ENCODE measurements around the gene AGBL3.
"Not testable (repeated sequence)": the region's sequence is repeated elsewhere in the genome, so short reads cannot be mapped to it uniquely, and the experiment has no call there.

Gene AGBL3

GRCh38 chr7:134966691-134967090, 19.6 kb upstream of the AGBL3 start:
- DNase-seq, result no peak

GRCh38 chr7:134968110-134968509, 18.2 kb upstream of the AGBL3 start:
- DNase-seq, result no peak

GRCh38 chr7:134981645-134982044, 4.7 kb upstream of the AGBL3 start:
- not testable (repeated sequence) for DNase-seq

- DNase-seq, result no peak
Measured at GRCh38 chr7:134985894-134986362, 380 bp upstream of the AGBL3 start.

DNA sequence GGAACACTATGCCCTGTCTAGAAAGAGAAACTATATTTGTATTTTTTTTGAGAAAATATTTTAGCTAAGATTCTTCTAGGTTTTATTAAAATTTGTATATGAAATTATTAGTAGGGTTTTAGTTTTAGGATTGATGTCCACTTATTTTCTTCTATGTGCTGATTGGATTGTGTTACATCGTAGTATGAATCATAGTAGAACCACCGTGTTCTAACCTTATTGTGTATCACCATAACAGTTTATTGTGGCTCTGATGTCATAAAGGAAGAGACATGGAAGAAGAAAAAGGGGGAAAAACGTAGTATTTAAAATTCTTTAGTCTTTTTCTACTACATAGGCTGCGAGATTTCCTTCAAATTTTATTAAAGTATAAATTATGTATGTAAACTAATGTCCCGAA, 1.9 kb downstream of the AGBL3 start:
- DNase-seq, result no peak

DNA sequence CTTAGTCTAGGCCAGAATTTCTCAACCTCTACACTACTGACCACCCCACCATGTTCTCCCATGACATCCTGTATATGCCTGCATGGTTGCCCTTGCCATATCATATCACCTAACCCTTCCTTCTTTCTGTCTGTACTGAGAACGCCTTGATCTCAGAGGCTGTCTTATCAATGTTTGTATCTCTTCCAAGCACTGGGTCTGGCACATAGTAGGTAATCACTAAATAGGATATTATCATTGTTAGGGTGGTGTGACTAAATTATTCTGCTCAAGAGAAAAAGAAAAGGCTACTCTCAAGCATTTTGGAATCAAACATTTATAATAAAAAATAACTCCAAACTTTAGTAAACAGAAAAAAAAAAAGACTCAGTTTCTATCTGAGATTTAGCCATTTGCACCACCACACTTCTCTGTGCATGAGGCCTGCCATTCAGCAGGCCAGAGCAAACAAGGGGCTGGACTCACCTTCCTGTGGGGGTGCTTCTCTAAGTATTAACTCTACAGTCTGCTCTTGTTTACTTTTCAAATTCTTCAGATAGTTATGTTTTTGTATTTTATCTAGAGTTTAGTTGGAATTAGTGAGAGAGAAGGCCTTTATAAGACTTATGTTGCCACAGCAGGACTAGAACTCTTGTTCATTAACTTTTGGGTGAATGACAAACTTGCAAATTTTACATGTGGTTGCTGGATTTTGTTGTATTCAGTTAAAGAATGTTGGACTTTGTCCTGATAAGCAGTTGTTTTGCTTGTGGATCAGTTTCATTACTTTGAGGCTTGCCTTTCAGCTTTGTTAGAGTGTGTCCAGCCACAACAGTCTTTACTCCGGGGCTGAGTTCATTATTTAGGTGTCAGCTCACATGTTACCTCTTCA, 5.4 kb downstream of the AGBL3 start:
- no peak for DNase-seq

DNA sequence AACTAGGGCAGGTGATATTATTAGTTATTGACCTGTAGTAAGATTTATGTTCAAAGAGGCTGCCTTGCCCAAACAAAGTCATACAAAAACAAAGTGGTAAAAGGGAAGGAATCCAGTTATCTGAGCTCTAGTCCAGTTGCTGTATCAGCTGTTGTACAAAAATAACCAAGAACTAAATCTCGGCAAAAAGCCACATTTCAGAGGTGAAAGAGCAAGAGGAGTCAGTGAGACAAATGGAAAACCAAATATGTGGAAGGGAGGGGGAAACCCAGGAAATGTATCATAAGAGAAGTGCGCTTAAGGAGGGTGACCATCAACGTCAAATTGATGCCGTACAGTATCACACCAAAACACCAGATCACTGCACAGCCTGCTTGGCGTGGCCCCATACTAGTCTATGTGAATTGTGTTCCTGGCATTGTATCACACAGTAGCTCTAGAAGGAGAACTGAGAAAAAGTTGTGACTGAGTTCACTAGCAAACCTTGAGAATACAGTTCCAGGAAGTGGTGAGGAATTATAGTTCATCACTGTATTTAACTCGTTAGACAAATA, 6.4 kb downstream of the AGBL3 start:
- no peak for DNase-seq

- no peak for DNase-seq
Measured at GRCh38 chr7:134993877-134994456, 7.7 kb downstream of the AGBL3 start.

DNA sequence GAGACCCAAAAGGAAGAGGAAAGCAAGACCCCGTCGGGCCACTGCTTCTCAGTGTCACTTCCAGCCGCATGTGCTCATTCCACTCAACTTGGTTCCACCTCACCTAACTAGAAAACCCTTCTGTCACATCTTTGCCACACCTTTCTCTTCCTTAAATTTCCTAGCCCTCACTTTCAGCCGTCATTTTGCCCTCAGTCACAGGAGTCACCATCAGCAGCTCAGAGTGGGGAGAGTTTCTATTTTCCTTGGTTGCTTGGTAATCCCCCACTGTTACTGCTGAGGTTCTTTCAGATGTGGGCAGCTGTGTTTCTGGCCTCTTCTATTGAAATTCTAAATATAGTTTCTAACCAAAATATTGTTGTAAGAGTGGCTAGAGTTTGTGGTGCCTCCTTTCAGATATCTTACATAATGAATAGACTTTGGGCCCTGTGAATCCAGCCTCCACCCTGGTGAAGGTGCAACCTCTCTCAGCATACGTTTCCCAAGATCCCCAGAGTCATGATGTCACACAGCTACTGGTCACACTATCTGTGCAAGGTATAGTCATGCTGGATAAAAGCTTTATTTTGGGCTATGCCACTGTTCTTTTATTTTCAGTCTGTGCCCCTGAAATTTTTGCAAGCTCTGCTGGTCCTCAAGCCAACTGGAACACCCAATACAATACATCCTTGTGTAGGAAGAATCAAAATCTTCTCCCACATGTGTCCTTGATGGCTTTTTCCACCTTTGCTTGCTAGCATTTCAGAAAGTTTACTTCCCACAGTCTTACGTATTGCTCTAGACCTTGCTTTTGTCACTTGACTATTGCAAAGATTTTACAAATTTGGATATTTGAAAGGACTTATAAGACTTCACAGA, 9.2 kb downstream of the AGBL3 start:
- no peak for DNase-seq

DNA sequence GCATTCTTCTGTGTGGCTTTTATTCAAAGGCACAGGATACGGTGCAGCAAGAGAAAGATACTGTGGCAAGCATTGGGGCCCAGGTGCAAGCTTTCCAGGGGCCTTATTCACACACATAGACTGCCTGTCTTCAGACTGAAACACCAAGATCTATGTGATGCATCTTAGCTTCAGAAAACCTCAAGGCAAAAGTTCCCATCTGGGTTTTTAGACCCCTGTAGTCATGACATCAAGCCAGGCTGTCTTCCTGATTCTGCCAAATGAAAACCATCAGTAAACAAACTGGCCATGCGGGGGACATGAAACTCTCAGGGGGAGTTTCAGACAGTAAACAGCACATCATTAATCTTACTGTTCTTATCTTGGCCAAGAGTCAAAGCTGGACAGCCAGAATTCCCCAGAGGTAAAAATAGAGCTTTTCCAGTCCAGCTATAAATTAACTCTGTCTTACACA, 9.8 kb downstream of the AGBL3 start:
- no peak for DNase-seq

- DNase-seq, result no peak
Measured at GRCh38 chr7:134997214-134997885, 11.0 kb downstream of the AGBL3 start.

DNA sequence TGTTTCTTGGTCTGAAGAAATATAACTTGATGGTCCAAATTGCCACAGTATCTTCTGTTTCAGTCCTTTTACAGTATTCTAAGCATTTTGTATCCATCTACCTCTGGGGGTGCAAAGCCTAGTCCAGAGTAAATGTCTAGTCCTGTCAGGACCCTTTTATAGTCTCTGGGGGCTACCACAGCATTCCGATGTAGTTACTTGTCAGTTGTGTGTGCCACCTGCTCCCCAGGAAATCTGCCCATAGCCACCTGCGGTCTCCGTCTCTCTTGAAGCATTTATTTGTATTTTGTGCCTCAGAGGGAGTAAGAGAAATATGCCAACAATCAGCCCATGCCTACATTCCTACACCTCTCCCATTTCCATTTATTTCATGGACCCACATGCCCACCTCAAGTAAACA, 12.8 kb downstream of the AGBL3 start:
- DNase-seq, result no peak

DNA sequence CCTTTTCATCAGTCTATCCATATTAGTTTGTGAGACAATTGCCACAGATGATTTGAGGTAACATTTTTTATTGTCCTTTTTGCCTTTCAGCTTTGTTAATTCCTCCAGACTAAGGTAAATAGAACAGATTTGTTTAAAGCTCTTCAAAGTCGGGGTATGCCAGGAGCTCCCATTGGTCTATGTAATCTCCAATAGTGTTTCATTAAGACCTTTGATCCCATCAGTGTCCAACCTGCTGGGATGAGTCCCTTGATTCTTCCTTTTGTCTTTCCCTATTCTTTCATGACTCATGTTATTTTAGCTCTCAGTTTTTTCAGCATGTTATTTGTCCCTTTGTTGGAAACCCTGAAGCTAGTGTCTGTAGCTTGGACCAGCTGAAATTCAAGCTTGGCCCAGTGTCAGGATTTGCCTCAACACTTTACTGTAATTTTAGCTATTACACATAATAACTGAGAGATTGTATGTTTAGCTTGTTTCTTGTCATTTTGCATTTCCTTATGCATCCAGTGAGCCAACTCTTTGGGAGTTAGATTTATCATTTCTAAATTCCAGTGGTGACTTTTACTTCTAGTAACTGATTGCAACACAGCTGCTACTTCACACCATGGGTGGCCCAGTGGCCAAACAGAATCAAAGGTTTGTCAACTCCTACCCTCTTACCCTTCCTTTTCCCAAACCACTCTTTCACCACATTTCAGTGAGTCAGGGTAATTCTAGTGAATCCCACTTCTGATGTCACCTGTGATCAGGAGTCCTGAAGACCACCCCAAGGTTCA, 15.3 kb downstream of the AGBL3 start:
- no peak for DNase-seq

- no peak for DNase-seq
Measured at GRCh38 chr7:135012229-135012628, 25.9 kb downstream of the AGBL3 start.

- no peak for DNase-seq
Measured at GRCh38 chr7:135023622-135024021, 37.3 kb downstream of the AGBL3 start.

- DNase-seq, result no peak
Measured at GRCh38 chr7:135035252-135035651, 48.9 kb downstream of the AGBL3 start.

- DNase-seq, result not testable (repeated sequence)
Measured at GRCh38 chr7:135067017-135067416, 80.7 kb downstream of the AGBL3 start.

DNA sequence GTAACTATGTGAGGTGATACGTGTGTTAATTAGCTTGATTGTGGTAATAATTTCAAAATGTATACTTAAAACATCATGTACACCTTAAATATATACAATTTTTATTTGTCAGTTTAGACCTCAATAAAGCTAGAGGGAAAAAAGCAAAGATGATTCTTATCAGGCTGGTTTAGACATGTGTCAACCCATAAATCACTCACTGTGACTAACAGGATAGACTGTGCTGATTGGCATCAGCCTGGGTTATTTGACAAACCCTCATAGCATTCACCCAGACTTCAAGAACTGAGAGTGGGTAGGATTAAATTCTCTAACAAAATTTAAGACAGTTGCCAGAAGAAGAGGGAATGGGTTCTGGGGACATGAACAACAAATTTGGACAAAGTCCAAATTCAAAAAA, 87.8 kb downstream of the AGBL3 start:
- DNase-seq, result no peak

GRCh38 chr7:135074531-135074930, 88.2 kb downstream of the AGBL3 start:
- no peak for DNase-seq

- no peak for DNase-seq
Measured at GRCh38 chr7:135075716-135076115, 89.4 kb downstream of the AGBL3 start.

- DNase-seq, result no peak
Measured at GRCh38 chr7:135076882-135077281, 90.6 kb downstream of the AGBL3 start.

Data from inflammatory macrophage (primary cell).